PC-9 (cell line): ENCODE results near the gene EEA1. TPM values are rescaled to one million over a fixed set of nuclear protein-coding genes. Genes with fewer than 3 reads are reported as not detected.

Experiments used
- BruUV-seq: library from RNA; stranded (reverse); fragments of 400-500 nt; replicated peaks from 2 replicates; lab custom pipeline; 2021; lab: Mats Ljungman, UMichigan
- CTCF ChIA-PET: fragments of 300-600 bp; sonication (Branson Sonifier 250); formaldehyde crosslinking; loops from one replicate; lab custom pipeline; 2022; ENCODE audit warnings: antibody characterized with exemption; lab: Charles Lee
- POLR2A ChIA-PET: fragments of 300-600 bp; sonication (Branson Sonifier 250); formaldehyde crosslinking; loops from one replicate; lab custom pipeline; 2022; ENCODE audit warnings: antibody characterized with exemption; ENCODE audit not compliant: unreplicated experiment; lab: Charles Lee
- DNase-seq, 2 experiments: peaks; one replicate each; pipeline versions ENCODE4 v3.0.0 to v3.0.0-alpha.2; 2015 to 2022; ENCODE audit warnings: mixed read lengths in 1 of 2
- H2AFZ ChIP-seq: fragments of 200-600 bp; sonication (generic); 2 replicates; pipeline ENCODE4 v1.8.1; 2017; ENCODE audit warnings: antibody characterized with exemption
- H3F3A ChIP-seq: fragments of 200-600 bp; sonication (generic); 2 replicates; pipeline ENCODE4 v1.8.1; 2017; ENCODE audit warnings: antibody characterized with exemption, mild to moderate bottlenecking, low read depth; ENCODE audit not compliant: insufficient read depth
- H3K27ac ChIP-seq: fragments of 200-600 bp; sonication (generic); 2 replicates; pipeline ENCODE4 v1.6.1; 2016; ENCODE audit warnings: mixed run types
- H3K27me3 ChIP-seq: fragments of 200-600 bp; sonication (generic); 2 replicates; pipeline ENCODE4 v1.6.1; 2016; ENCODE audit warnings: low read depth, mixed run types; ENCODE audit not compliant: insufficient read depth
- H3K36me3 ChIP-seq: fragments of 200-600 bp; sonication (generic); 2 replicates; pipeline ENCODE4 v1.6.1; 2016; ENCODE audit warnings: low read depth, mixed run types
- H3K4me1 ChIP-seq: fragments of 200-600 bp; sonication (generic); replicated peaks from 2 replicates; pipeline ENCODE4 v1.6.1; 2016; ENCODE audit warnings: mixed run types; ENCODE audit not compliant: insufficient read depth
- H3K4me2 ChIP-seq: fragments of 200-600 bp; sonication (generic); 2 replicates; pipeline ENCODE4 v1.6.1; 2017; ENCODE audit warnings: mixed run types
- H3K4me3 ChIP-seq: fragments of 200-600 bp; sonication (generic); 2 replicates; pipeline ENCODE4 v1.6.1; 2016; ENCODE audit warnings: mixed run types
- H3K79me2 ChIP-seq: fragments of 200-600 bp; sonication (generic); 2 replicates; pipeline ENCODE4 v1.6.1; 2017; ENCODE audit warnings: low read depth, mixed run types
- H3K9me2 ChIP-seq: fragments of 200-600 bp; sonication (generic); 2 replicates; pipeline ENCODE4 v1.8.1; 2017; ENCODE audit warnings: mild to moderate bottlenecking; ENCODE audit not compliant: insufficient read depth
- H3K9me3 ChIP-seq: fragments of 200-600 bp; sonication (generic); 2 replicates; pipeline ENCODE4 v1.8.1; 2016; ENCODE audit warnings: low read depth; ENCODE audit not compliant: insufficient read depth
- H4K20me1 ChIP-seq: fragments of 200-600 bp; sonication (generic); 2 replicates; pipeline ENCODE4 v1.8.1; 2017; ENCODE audit not compliant: insufficient read depth
- EZH2 ChIP-seq: fragments of 200-600 bp; sonication (generic); IDR thresholded peaks from 2 replicates; pipeline ENCODE4 v1.8.0; 2017; ENCODE audit warnings: antibody characterized with exemption, low read depth
- intact Hi-C: fragments of 100-400 bp; cut with micrococcal nuclease; formaldehyde crosslinking; loops from one replicate; pipeline ENCODE4 v1.10.0; 2022; ENCODE audit not compliant: unreplicated experiment
- total RNA-seq: library from RNA; stranded (reverse); gene quantifications from 2 replicates; pipeline ENCODE4 v1.2.3, GENCODE V29; 2021
- TF ChIP-seq, protein P1 (sequence below): fragments of 200-600 bp; sonication (generic); conservative IDR thresholded peaks from 2 replicates; pipeline ENCODE4 v1.6.1; 2017; ENCODE audit warnings: mixed run types, antibody characterized with exemption, mild to moderate bottlenecking, moderate library complexity

EEA1 gene
- total RNA-seq, 1 experiment from 2014 or later: 15.7 TPM

DNA sequence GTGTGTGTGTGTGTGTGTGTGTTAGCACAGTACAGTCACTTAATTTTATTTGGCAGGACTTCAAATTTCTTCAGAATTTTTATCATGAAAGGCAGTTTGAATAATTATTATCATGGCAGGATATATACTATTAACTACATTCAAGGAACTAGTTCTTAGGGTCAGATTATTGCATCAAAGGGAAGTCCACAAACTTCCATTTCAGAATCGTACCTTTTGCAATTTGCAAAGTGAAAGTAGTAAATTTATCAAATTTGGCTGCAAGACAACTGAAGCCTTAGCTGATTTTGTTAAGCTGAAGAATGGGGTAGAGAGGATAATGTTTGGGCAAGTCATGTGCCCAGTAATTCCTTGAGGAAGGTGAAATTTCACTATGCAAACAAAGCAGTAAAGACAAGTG is 158.1 kb downstream of the EEA1 start:
- Histone ChIP-seq H3F3A (peaks cover 3% of the 10 kb centered on the region; the same call in 1 of the 2 replicates), H3K4me3 (no peak overlapping the region), H3K27ac (no peak overlapping the region), H2AFZ (no peak overlapping the region), H3K27me3 (no peaks in the 10 kb centered on the region), H3K9me3 (no peaks in the 10 kb centered on the region), H3K9me2 (no peaks in the 10 kb centered on the region), H3K36me3 (no peaks in the 10 kb centered on the region), H4K20me1 (no peaks in the 10 kb centered on the region), H3K4me1 (peaks cover 13% of the 10 kb centered on the region), H3K4me2 (no peak overlapping the region), H3K79me2 (no peaks in the 10 kb centered on the region)
- POLR2A ChIA-PET: interaction anchor here (0.6 kb wide), 1 partner anchor 1655 kb away, joined by 3 read pairs; no protein-coding TSS in a partner anchor
- intact Hi-C loops: no loop called here
- DNase-seq: no peak
- TF ChIP-seq, protein P1, sequence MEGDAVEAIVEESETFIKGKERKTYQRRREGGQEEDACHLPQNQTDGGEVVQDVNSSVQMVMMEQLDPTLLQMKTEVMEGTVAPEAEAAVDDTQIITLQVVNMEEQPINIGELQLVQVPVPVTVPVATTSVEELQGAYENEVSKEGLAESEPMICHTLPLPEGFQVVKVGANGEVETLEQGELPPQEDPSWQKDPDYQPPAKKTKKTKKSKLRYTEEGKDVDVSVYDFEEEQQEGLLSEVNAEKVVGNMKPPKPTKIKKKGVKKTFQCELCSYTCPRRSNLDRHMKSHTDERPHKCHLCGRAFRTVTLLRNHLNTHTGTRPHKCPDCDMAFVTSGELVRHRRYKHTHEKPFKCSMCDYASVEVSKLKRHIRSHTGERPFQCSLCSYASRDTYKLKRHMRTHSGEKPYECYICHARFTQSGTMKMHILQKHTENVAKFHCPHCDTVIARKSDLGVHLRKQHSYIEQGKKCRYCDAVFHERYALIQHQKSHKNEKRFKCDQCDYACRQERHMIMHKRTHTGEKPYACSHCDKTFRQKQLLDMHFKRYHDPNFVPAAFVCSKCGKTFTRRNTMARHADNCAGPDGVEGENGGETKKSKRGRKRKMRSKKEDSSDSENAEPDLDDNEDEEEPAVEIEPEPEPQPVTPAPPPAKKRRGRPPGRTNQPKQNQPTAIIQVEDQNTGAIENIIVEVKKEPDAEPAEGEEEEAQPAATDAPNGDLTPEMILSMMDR: no peak
- TF ChIP-seq EZH2: no peak
- no TSS peak for BruUV-seq
- CTCF ChIA-PET: no interaction called here

DNA sequence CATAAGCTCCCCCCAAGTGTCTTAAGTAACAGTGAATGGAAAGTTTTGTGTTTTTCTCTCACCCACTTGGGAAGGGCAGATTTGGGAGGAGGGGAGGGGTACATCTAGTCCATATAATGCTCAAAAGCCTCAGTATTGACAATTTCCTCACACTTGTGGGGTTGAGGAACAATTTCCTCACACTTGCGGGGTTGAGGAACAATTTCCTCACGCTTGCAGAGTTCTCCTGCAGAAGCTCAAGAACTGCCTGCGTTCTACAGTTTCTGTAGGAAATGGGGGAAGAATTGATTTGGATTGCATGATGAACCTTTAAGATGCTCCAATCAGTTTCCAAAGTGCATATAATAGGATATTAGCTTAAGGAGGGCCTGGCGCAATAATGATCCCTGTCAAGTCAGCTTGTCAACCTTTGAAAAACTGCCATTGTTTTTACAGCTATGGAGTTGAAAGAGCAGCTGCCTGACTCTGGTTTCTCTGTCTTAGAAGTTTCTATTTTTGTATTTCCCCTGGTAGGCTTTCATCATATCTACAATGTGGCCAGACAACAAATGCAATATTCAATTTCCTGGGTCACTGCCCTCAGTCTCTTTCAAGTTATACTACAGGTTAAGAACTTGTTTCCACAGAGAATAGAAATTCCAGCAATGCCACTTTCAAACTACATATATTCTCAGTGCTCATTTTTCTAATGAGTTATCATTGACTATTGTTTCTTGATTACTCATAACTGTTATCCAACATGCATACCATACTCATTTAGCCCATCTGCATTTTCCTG is 159.8 kb downstream of the EEA1 start:
- H3K79me2 ChIP-seq: no peaks in the 10 kb centered on the region
- no peaks in the 10 kb centered on the region for H3K9me2 ChIP-seq
- H3K36me3 ChIP-seq: no peaks in the 10 kb centered on the region
- CTCF ChIA-PET: no interaction called here
- intact Hi-C loops: no loop called here
- POLR2A ChIA-PET: interaction anchor here (0.6 to 0.7 kb wide), 2 partner anchors 24 to 224 kb away, joined by 3 to 8 read pairs; no protein-coding TSS in a partner anchor
- H3F3A ChIP-seq: peaks cover 3% of the 10 kb centered on the region; the same call in 1 of the 2 replicates
- H3K27ac ChIP-seq: peak overlapping the region; percentile 7; the same call in 1 of the 2 replicates
- H3K9me3 ChIP-seq: no peaks in the 10 kb centered on the region
- H4K20me1 ChIP-seq: no peaks in the 10 kb centered on the region
- no TSS peak for BruUV-seq
- H2AFZ ChIP-seq: no peak overlapping the region
- DNase-seq: peak in 1 of 2 experiments; percentile 52
- H3K27me3 ChIP-seq: no peaks in the 10 kb centered on the region
- H3K4me2 ChIP-seq: 0 out of 2 replicates have a peak overlapping the region, but pooled peaks have one; percentile 6
- no peak overlapping the region for H3K4me3 ChIP-seq
- peaks cover 13% of the 10 kb centered on the region for H3K4me1 ChIP-seq
- TF ChIP-seq, protein P1: no peak
- no peak for TF ChIP-seq EZH2

DNA sequence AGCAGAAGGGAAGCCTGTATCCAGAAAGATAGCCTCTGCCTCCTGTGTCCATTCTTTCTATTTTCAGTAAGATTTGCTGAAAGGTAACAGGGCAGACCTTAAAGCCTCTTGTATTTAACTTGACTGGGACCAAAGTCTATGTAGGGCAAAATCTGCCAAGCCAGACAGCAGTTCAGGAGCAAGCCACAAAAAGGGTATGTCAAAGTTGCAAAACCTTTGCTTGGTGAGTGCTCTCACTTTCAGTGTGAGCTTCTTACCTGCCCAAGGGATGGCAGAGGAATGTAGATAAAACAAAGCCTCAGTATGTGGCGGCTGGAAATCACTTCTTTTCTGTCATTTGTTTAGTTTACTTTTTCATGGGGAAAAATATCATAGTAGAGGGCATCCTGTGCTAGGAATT is 163.2 kb downstream of the EEA1 start:
- no peak overlapping the region for H3K4me2 ChIP-seq
- H3K9me3 ChIP-seq: no peaks in the 10 kb centered on the region
- no peaks in the 10 kb centered on the region for H3K36me3 ChIP-seq
- no TSS peak for BruUV-seq
- H2AFZ ChIP-seq: no peak overlapping the region
- peaks cover 3% of the 10 kb centered on the region; the same call in 1 of the 2 replicates for H3F3A ChIP-seq
- CTCF ChIA-PET: no interaction called here
- peaks cover 13% of the 10 kb centered on the region for H3K4me1 ChIP-seq
- H3K27ac ChIP-seq: no peak overlapping the region
- no peak for DNase-seq
- H3K79me2 ChIP-seq: no peaks in the 10 kb centered on the region
- intact Hi-C loops: no loop called here
- TF ChIP-seq, protein P1: no peak
- no peak for TF ChIP-seq EZH2
- no peak overlapping the region for H3K4me3 ChIP-seq
- POLR2A ChIA-PET: no interaction called here
- H4K20me1 ChIP-seq: no peaks in the 10 kb centered on the region
- no peaks in the 10 kb centered on the region for H3K9me2 ChIP-seq
- H3K27me3 ChIP-seq: no peaks in the 10 kb centered on the region
